ENCODE data around the gene ZNF433.

GRCh38 chr19:11978492-11979100 is 56.9 kb downstream of the ZNF433 start:
- TF ChIP-seq POLR2AphosphoS5 (IDR thresholded peaks at IDR 0.05; ENCODE audit: low read depth, low read length) (no peak), CTCF (IDR thresholded peaks at IDR 0.05) (no peak), FOXJ3 (CRISPR knock-in tag; IDR thresholded peaks at IDR 0.05) (no peak), JUND (IDR thresholded peaks at IDR 0.05) (no peak)

Measured in SK-N-SH (cell line).